GM12873 (cell line): ENCODE results near the gene SLC35A2.

Experiments used
- CTCF ChIP-seq: IDR thresholded peaks from 2 replicates; pipeline ENCODE4 v1.5.1; 2012; ENCODE audit warnings: low read depth, mild to moderate bottlenecking, moderate library complexity, low read length, control low read depth; ENCODE audit not compliant: insufficient read depth; ENCODE audit errors: missing control alignments

Gene SLC35A2

GRCh38 chrX:48948589-48948988, 37.1 kb upstream of the SLC35A2 start:
- no peak for TF ChIP-seq CTCF

DNA sequence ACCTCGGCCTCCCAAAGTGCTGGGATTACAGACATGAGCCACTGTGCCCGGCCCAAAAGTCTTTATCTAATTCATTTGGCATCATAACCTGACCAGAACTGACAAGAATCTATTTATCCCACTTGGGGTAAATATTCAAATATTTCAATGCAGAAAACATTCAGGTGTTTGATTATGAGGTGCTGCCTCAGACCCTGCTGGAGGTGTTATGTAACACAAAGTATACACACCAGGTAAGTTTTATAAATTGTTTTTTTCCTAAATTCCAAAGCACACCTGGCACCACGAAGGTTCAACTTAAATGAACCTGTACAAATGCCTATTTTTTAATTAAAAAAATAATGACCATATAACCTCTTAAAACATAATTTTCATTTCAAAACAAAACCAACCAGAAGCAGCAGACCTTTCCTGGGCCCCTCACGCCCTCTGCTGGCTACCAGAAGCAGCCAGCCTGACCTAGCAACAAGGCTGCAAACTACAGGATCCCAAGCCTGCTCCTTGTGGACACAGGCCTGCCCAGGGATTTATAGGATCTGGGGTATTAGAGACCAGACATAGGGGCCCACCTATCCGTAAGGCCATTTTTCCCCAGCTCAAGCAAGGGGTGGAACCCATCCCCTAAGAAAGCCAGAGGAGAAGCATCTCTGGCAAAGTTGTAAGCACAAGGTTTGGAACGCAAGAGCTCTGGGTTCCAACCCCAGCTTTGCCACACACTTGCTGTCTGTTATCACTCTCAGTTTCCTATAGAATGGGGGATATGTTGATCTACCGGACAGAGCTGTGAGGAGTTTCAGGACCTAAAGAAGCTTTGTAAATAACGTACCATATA, 34.3 kb upstream of the SLC35A2 start:
- peak; percentile 81 for TF ChIP-seq CTCF

- TF ChIP-seq CTCF = no peak
Observed at GRCh38 chrX:48942895-48943294, 31.4 kb upstream of the SLC35A2 start.

- no peak for TF ChIP-seq CTCF
Observed at GRCh38 chrX:48940404-48940955, 29.0 kb upstream of the SLC35A2 start.

GRCh38 chrX:48939524-48940228, 28.2 kb upstream of the SLC35A2 start:
- no peak for TF ChIP-seq CTCF

GRCh38 chrX:48938721-48939425, 27.4 kb upstream of the SLC35A2 start:
- no peak for TF ChIP-seq CTCF
